ENCODE data around the gene QSER1.
"Not testable (repeated sequence)": the region's sequence is repeated elsewhere in the genome, so short reads cannot be mapped to it uniquely, and the experiment has no call there.

QSER1 gene

DNA sequence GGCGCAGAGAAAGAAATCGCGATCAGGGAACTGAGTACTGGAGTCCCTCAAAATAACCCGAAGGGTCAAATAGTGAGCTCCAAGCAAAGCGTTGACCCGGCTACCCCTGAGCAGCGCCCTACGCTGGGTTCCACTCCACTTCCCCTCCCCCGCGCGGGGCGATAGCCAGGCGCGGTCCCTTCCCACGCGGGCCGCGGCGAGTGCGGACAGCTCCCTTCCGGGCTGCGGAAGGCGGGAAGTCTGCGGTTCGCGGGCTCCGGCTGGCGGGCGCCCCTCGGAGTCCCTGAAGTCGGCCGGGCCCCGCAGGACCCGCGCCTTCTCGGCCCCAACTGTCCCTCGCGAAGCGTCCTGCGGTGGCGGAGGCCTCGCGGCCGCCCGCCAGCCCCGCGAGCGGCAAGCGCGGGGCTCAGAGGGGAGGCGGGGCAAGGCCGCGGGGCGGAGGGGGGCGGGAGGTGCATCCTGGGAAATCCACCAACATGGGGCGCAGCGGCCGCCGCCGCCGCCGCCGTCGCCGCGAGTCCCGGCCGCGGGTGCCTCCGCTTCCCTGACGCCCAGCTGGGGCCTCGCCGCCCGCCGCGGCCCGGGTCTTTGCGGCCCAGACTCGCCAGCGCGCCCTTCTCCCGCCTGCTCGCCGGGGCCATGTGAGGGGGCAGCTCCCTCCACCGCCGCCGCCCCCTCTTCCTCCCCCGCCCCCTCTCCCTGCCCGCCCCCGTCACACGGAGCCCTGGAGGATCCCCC is at the start of gene QSER1:
Gene QSER1, plus strand, starts transcription at position 457 of the 738 bp plus-strand sequence. CDS start 315 bp downstream, outside the sequence.
- in situ Hi-C loops (cut with MboI; ENCODE audit: low sequenced_read_pairs), result no loop called here

- in situ Hi-C loops (cut with MboI; ENCODE audit: low sequenced_read_pairs), result no loop called here
These were observed 49.1 kb upstream of the QSER1 start for GRCh38 chr11:32843544-32843943.

DNA sequence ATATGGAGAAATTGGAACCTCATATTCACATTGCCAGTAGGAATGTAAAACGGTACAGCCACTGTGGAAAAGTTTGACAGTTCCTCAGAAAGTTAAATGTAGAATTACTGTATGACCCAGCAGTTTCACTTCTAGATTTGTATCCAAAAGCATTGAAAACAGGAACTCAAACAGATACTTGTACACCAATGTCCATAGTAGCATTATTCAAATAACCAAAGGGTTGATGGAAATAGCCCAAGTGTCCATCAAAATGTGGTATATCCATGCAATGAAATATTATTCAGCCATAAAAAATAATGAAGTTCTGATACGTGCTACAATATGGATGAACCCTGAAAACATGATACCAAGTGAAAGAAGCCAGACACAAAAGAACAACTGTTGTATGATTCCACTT is 45.1 kb upstream of the QSER1 start:
- in situ Hi-C loops (cut with MboI; ENCODE audit: low sequenced_read_pairs), result no loop called here

GRCh38 chr11:32849761-32850160 is 42.9 kb upstream of the QSER1 start:
- in situ Hi-C loops (cut with MboI; ENCODE audit: low sequenced_read_pairs), result no loop called here

GRCh38 chr11:32851251-32851650 is 41.4 kb upstream of the QSER1 start:
- in situ Hi-C loops (cut with MboI; ENCODE audit: low sequenced_read_pairs), result no loop called here

DNA sequence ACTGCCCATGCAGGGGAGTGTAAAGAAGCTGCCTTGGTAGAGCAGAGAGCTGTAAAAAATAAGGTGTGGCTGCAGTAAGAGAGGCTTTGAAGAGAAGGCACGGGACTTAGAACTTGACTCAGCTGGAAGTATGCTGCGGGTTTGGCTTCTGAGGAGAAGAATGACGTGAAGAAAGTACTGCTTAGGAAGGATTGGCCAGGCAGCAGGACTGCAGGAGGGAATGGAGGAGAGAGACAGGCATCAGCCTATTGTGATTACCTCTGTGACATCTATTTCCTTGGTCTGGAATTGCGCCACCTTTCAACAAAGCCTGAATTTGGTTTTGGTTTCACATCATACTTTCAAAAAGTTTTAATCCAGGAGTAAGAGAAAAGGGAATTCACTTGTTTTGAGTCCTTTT is 40.4 kb upstream of the QSER1 start:
- in situ Hi-C loops (cut with MboI; ENCODE audit: low sequenced_read_pairs), result no loop called here

DNA sequence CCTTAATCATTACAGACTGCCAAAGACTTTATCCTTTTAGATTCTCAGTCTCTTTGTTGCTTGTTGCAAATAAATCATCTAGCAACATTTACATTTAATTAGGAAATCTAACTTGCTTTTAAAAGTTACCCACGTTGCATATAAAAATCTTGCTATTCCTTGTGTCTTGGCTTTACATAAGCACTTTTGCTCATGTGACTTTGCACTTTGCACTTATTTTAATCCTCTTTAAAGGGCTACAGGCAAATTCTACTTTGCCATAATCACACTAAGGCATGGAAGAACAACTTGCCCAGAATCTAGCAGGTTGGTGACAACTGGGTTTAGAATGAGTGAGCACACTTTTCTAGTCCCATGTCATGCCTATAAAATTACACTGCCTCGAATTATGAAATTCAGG is 37.0 kb upstream of the QSER1 start:
- in situ Hi-C loops (cut with MboI; ENCODE audit: low sequenced_read_pairs), result no loop called here

- in situ Hi-C loops (cut with MboI; ENCODE audit: low sequenced_read_pairs), result no loop called here
These were observed 33.9 kb upstream of the QSER1 start for GRCh38 chr11:32858731-32859130.

DNA sequence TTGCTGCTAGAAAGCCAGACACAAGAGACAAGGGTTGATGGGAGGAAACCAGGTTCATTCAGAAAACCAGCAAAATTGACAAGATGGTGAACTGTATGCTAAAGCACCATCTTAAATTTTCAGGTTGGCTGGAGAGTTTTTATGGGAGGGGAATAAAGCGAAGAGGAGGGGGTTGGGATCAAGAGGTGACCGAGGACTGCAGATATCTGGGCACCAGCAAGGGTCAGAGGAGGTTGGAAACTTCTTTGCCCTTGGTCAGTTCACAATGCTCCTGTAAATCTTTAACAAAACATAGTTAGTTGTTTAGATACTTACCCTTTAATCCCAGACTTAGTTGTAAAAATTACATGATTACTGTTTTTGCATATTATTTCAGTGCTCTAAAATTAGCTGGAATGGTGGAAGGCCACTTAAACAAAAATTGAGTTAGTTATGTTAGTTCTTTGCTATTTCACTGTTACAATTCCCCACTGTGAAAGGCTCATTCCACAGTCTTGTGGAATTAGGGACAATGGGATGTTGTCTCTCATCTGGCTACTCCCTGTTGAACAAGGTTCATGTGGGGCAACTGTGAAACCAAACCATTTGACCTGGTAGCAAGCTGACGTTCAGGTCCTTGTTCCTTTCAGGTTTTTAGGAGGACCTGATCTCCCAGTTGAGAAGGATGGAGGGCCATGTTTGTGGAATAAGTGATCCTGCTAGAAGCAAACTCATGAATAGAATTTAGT is 30.6 kb upstream of the QSER1 start:
- in situ Hi-C loops (cut with MboI; ENCODE audit: low sequenced_read_pairs), result no loop called here

- in situ Hi-C loops (cut with MboI; ENCODE audit: low sequenced_read_pairs), result no loop called here
These were observed 28.1 kb upstream of the QSER1 start for GRCh38 chr11:32864555-32864954.

GRCh38 chr11:32868752-32869151 is 23.9 kb upstream of the QSER1 start:
- in situ Hi-C loops (cut with MboI; ENCODE audit: low sequenced_read_pairs), result not testable (repeated sequence)

DNA sequence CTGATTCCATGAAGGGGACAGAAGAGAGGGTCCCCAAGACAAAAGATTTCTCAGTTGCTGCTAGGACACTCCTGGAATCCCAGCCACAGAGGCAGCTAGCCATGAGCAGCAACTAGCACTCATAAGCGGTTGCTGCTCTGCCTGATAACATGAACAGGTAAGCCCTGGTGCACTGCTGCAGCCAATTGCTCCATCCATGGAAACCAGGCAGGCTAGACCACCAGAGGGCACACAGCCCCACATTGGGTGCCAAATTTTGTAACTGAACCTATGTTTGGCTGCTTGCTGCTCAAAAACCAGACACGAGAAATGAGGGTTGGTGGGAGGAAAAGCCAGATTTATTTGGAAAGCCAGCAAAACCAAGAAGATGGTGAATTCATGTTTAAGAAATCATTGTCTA is 21.9 kb upstream of the QSER1 start:
- in situ Hi-C loops (cut with MboI; ENCODE audit: low sequenced_read_pairs), result no loop called here

- in situ Hi-C loops (cut with MboI; ENCODE audit: low sequenced_read_pairs), result no loop called here
These were observed 18.5 kb upstream of the QSER1 start for GRCh38 chr11:32874132-32874531.

GRCh38 chr11:32881286-32881685 is 11.3 kb upstream of the QSER1 start:
- in situ Hi-C loops (cut with MboI; ENCODE audit: low sequenced_read_pairs), result no loop called here

DNA sequence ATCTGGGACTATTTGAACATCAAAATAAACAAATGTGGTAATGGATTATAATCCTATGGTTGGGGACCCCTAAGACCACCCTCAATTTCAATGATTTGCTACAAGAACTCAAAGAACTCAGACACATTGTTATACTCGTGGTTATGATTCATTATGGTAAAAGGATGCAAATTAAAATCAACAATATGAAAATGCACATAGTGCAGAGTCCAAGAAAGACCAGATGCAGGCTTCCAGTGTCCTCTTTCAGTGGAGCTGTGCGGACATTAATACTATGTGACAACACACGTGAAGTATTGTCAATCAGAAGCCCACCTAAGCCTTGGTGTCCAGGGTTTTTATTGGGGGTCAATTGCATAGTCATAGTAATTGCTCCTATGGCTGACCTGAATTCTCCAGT is 9.2 kb upstream of the QSER1 start:
- in situ Hi-C loops (cut with MboI; ENCODE audit: low sequenced_read_pairs), result no loop called here

GRCh38 chr11:32884023-32884422 is 8.6 kb upstream of the QSER1 start:
- in situ Hi-C loops (cut with MboI; ENCODE audit: low sequenced_read_pairs), result no loop called here

- in situ Hi-C loops (cut with MboI; ENCODE audit: low sequenced_read_pairs), result no loop called here
These were observed 7.7 kb upstream of the QSER1 start for GRCh38 chr11:32884770-32885384.

- in situ Hi-C loops (cut with MboI; ENCODE audit: low sequenced_read_pairs), result no loop called here
These were observed 7.1 kb upstream of the QSER1 start for GRCh38 chr11:32885556-32885955.

GRCh38 chr11:32886180-32886579 is 6.4 kb upstream of the QSER1 start:
- in situ Hi-C loops (cut with MboI; ENCODE audit: low sequenced_read_pairs), result no loop called here

- in situ Hi-C loops (cut with MboI; ENCODE audit: low sequenced_read_pairs), result not testable (repeated sequence)
These were observed 4.8 kb upstream of the QSER1 start for GRCh38 chr11:32887707-32888383.

DNA sequence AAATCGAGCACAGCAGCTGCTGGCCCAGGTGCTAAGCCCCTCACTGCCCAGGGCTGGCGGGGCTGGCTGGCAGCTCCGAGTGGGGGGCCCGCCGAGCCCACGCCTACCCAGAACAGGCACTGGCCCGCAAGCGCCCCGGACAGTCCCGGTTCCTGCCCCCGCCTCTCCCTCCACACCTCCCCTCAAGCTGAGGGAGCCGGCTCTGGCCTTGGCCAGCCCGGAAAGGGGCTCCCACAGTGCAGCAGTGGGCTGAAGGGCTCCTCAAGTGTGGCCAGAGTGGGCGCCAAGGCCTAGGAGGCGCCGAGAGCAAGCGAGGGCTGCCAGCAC is 4.3 kb upstream of the QSER1 start:
- in situ Hi-C loops (cut with MboI; ENCODE audit: low sequenced_read_pairs), result not testable (repeated sequence)

DNA sequence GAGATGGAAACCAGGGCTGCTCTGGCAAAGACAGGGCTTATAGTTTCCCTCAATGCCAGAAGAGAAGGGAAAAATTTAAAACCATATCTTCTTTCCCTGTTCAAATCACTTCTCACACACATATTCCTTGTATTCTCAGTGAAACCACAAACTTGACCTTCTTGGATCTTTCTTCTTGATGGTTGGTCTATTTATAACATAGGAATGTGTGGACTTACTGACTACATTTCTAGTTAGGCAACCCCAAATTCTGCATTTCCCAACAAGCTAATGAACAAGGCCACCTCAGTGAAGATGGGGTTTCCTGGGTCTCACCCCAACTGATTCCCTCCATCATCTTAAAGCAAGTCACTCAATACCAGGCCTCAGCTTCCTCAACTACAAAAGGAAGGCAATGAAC is 3.8 kb upstream of the QSER1 start:
- in situ Hi-C loops (cut with MboI; ENCODE audit: low sequenced_read_pairs), result no loop called here

Measured in HL-60/S4 (cell line).